H1 (cell line): ENCODE results near the gene ATPAF1. TPM values are rescaled to one million over a fixed set of nuclear protein-coding genes. Genes with fewer than 3 reads are reported as not detected.

Experiments
- CTCF ChIA-PET: fragments of 300-600 bp; sonication (Branson Sonifier 250); formaldehyde crosslinking; loops from one replicate; lab custom pipeline; 2021; ENCODE audit not compliant: partially characterized antibody; lab: Charles Lee
- POLR2A ChIA-PET: fragments of 300-600 bp; sonication (Branson Sonifier 250); formaldehyde crosslinking; loops from one replicate; lab custom pipeline; 2021; ENCODE audit warnings: inconsistent platforms; ENCODE audit not compliant: partially characterized antibody; lab: Charles Lee
- DNase-seq, 2 experiments: peaks; one replicate each; pipeline versions ENCODE4 v3.0.0 to v3.0.0-alpha.2; 2010 to 2022; ENCODE audit warnings: low spot score in 2 of 2, low read depth in 1 of 2, mixed read lengths in 1 of 2
- FAIRE-seq: peaks from 2 replicates; lab custom pipeline; 2011; peaks lifted over from hg19 to GRCh38; lab: Jason Lieb, UNC
- H2AFZ ChIP-seq: 2 replicates; pipeline ENCODE4 v1.8.1; 2012; ENCODE audit warnings: low read length, inconsistent platforms
- H2AK5ac ChIP-seq: 2 replicates; pipeline ENCODE4 v1.6.1; 2013; ENCODE audit warnings: low read depth, low read length
- H2BK120ac ChIP-seq: replicated peaks from 2 replicates; pipeline ENCODE3; 2013; ENCODE audit warnings: low read depth, low read length, inconsistent platforms
- H2BK12ac ChIP-seq: 2 replicates; pipeline ENCODE4 v1.6.1; 2013; ENCODE audit warnings: low read depth, low read length
- H2BK15ac ChIP-seq: 2 replicates; pipeline ENCODE4 v1.6.1; 2013; ENCODE audit warnings: low read length
- H2BK20ac ChIP-seq: 2 replicates; pipeline ENCODE4 v1.6.1; 2013; ENCODE audit warnings: low read length
- H2BK5ac ChIP-seq: 2 replicates; pipeline ENCODE4 v1.6.1; 2013; ENCODE audit warnings: low read depth, low read length
- H3K14ac ChIP-seq: 2 replicates; pipeline ENCODE4 v1.6.1; 2013; ENCODE audit warnings: inconsistent platforms; ENCODE audit not compliant: insufficient read length
- H3K18ac ChIP-seq: 2 replicates; pipeline ENCODE4 v1.6.1; 2013; ENCODE audit warnings: low read length; ENCODE audit errors: extremely low read depth
- H3K23ac ChIP-seq: 2 replicates; pipeline ENCODE4 v1.6.1; 2013; ENCODE audit warnings: inconsistent platforms; ENCODE audit not compliant: insufficient read length
- H3K23me2 ChIP-seq: 2 replicates; pipeline ENCODE4 v1.6.1; 2013; ENCODE audit warnings: low read depth, low read length
- H3K27ac ChIP-seq: 2 replicates; pipeline ENCODE4 v1.6.1; 2011; ENCODE audit warnings: low read depth, low read length, inconsistent platforms
- H3K27me3 ChIP-seq, 4 experiments: replicated peaks in 1 of 4; 1 replicate in 1 of 4; 2 replicates in 3 of 4; pipeline versions ENCODE4 v1.6.1 to v1.8.1; 2011 to 2013; ENCODE audit warnings: low read length in 3 of 4, mild to moderate bottlenecking in 3 of 4, inconsistent platforms in 2 of 4, mixed read lengths in 2 of 4, moderate library complexity in 1 of 4; ENCODE audit not compliant: control insufficient read depth in 3 of 4, insufficient read depth in 3 of 4; ENCODE audit errors: extremely low read depth in 1 of 4
- H3K36me3 ChIP-seq, 4 experiments: 2 replicates each; pipeline versions ENCODE4 v1.6.1 to v1.8.1; 2011 to 2013; ENCODE audit warnings: mild to moderate bottlenecking in 4 of 4, low read length in 3 of 4, moderate library complexity in 2 of 4, control low read depth in 1 of 4, inconsistent platforms in 1 of 4; ENCODE audit not compliant: insufficient read depth in 4 of 4, control insufficient read depth in 2 of 4
- H3K4ac ChIP-seq: replicated peaks from 2 replicates; pipeline ENCODE3; 2013; ENCODE audit warnings: low read length, low read depth, mixed read lengths, inconsistent platforms; ENCODE audit not compliant: insufficient read length
- H3K4me1 ChIP-seq, 4 experiments: replicated peaks in 1 of 4; 1 replicate in 1 of 4; 2 replicates in 3 of 4; pipeline versions ENCODE4 v1.6.1 to v1.8.1; 2011 to 2013; ENCODE audit warnings: low read length in 3 of 4, inconsistent platforms in 2 of 4, mixed read lengths in 1 of 4; ENCODE audit not compliant: insufficient read depth in 4 of 4, control insufficient read depth in 3 of 4
- H3K4me2 ChIP-seq, 2 experiments: 2 replicates each; pipeline versions ENCODE4 v1.6.1 to v1.8.1; 2011 to 2013; ENCODE audit warnings: low read depth in 2 of 2, low read length in 2 of 2, control low read depth in 1 of 2, inconsistent platforms in 1 of 2, mild to moderate bottlenecking in 1 of 2; ENCODE audit not compliant: insufficient read depth in 1 of 2
- H3K4me3 ChIP-seq, 4 experiments: fragments of 200-600, 300-600 bp in 1 of 4; sonication (generic), shearing (Covaris generic), sonication (Bioruptor Twin) in 1 of 4; 2 replicates each; pipeline versions ENCODE4 v1.5.1 to v1.8.1; 2011 to 2016; ENCODE audit warnings: low read length in 4 of 4, low read depth in 3 of 4, control low read depth in 2 of 4, inconsistent platforms in 2 of 4, mild to moderate bottlenecking in 2 of 4, mixed read lengths in 1 of 4, moderate library complexity in 1 of 4; ENCODE audit not compliant: insufficient read depth in 2 of 4; ENCODE audit errors: extremely low read depth in 1 of 4
- H3K56ac ChIP-seq: replicated peaks from 2 replicates; pipeline ENCODE3; 2013; ENCODE audit warnings: low read depth, mild to moderate bottlenecking, mixed read lengths, low read length, inconsistent platforms; ENCODE audit not compliant: insufficient read length
- H3K79me1 ChIP-seq: 2 replicates; pipeline ENCODE4 v1.6.1; 2013; ENCODE audit warnings: low read depth, low read length, control low read depth
- H3K79me2 ChIP-seq, 2 experiments: 2 replicates each; pipeline versions ENCODE4 v1.6.1 to v1.8.1; 2012 to 2013; ENCODE audit warnings: low read length in 2 of 2, mild to moderate bottlenecking in 2 of 2, inconsistent platforms in 1 of 2; ENCODE audit not compliant: insufficient read depth in 2 of 2, control insufficient read depth in 1 of 2
- H3K9ac ChIP-seq, 4 experiments: replicated peaks in 1 of 4; 1 replicate in 1 of 4; 2 replicates in 3 of 4; pipeline versions ENCODE4 v1.6.1 to v1.8.1; 2011 to 2013; ENCODE audit warnings: low read depth in 3 of 4, low read length in 3 of 4, control low read depth in 2 of 4, mild to moderate bottlenecking in 2 of 4, moderate library complexity in 2 of 4, inconsistent platforms in 1 of 4; ENCODE audit errors: extremely low read depth in 1 of 4
- H3K9me3 ChIP-seq, 2 experiments: 2 replicates each; pipeline versions ENCODE4 v1.6.1 to v1.8.1; 2012 to 2013; ENCODE audit warnings: mild to moderate bottlenecking in 2 of 2, moderate library complexity in 2 of 2, control low read depth in 1 of 2, inconsistent platforms in 1 of 2, low read depth in 1 of 2, low read length in 1 of 2, mixed read lengths in 1 of 2; ENCODE audit not compliant: insufficient read depth in 2 of 2
- H4K20me1 ChIP-seq, 2 experiments: replicated peaks in 1 of 2; 2 replicates each; pipeline versions ENCODE3 to v1.8.1; 2011 to 2013; ENCODE audit warnings: inconsistent platforms in 2 of 2, low read length in 2 of 2, mild to moderate bottlenecking in 1 of 2; ENCODE audit not compliant: insufficient read depth in 2 of 2, control insufficient read depth in 1 of 2
- H4K5ac ChIP-seq: 2 replicates; pipeline ENCODE4 v1.6.1; 2013; ENCODE audit warnings: low read length, low read depth, mixed read lengths, inconsistent platforms; ENCODE audit not compliant: insufficient read length
- H4K8ac ChIP-seq: 2 replicates; pipeline ENCODE4 v1.8.0; 2013; ENCODE audit warnings: mild to moderate bottlenecking, moderate library complexity, low read length, inconsistent platforms; ENCODE audit not compliant: insufficient read depth; ENCODE audit errors: extremely low read depth
- H4K91ac ChIP-seq: replicated peaks from 2 replicates; pipeline ENCODE3; 2013; ENCODE audit warnings: low read length, mixed read lengths, inconsistent platforms; ENCODE audit not compliant: insufficient read length
- BCL11A ChIP-seq, 2 experiments: IDR thresholded peaks; one replicate each; pipeline ENCODE4 v1.6.1; 2011; ENCODE audit warnings: low read depth in 2 of 2, low read length in 2 of 2, mild to moderate bottlenecking in 2 of 2
- GTF2F1 ChIP-seq: IDR thresholded peaks from 2 replicates; pipeline ENCODE4 v1.6.1; 2012; ENCODE audit warnings: low read depth, low read length, improper control_type of control experiment, borderline replicate concordance
- JUND ChIP-seq: IDR thresholded peaks from 2 replicates; pipeline ENCODE4 v1.6.1; 2011; ENCODE audit warnings: mild to moderate bottlenecking, improper control_type of control experiment, low read length
- KDM1A ChIP-seq: fragments of 200-600, 300-600 bp; sonication (generic); IDR thresholded peaks from 2 replicates; pipeline ENCODE4 v1.7.1; 2016; ENCODE audit warnings: mild to moderate bottlenecking, low read length, borderline replicate concordance
- WGBS, 2 experiments: shearing (Covaris generic) in 1 of 2; methylation state at CpG; one replicate each; pipeline versions ENCODE4 v1.1.6 to v1.1.7; 2013 to 2015; ENCODE audit warnings: low lambda C conversion rate in 2 of 2, mixed read lengths in 2 of 2, inconsistent platforms in 1 of 2, low coverage in 1 of 2, missing lambda C conversion rate in 1 of 2; ENCODE audit not compliant: insufficient replicate concordance in 2 of 2, insufficient coverage in 1 of 2, insufficient read length in 1 of 2; ENCODE audit errors: extremely low coverage in 1 of 2, missing lambda C conversion rate in 1 of 2; 5-methylcytosine and 5-hydroxymethylcytosine counted together
- long read RNA-seq, 2 experiments: library from RNA in 1 of 2; library from capped mRNA in 1 of 2; stranded (forward); transcript quantifications; one replicate each; pipeline ENCODE4 v2.0.0, GENCODE V29; 2021; ENCODE audit warnings: inconsistent platforms in 1 of 2
- polyA minus RNA-seq, 3 experiments: library from RNA; depleted of rRNA, polyadenylated mRNA; stranded (reverse); fragments of >200 nt; gene quantifications; 1 replicate in 2 of 3; 2 replicates in 1 of 3; pipeline ENCODE4 v1.2.3, GENCODE V29; 2011
- polyA plus RNA-seq, 7 experiments: library from polyadenylated mRNA; depleted of rRNA in 3 of 7; stranded (reverse) in 5 of 7; unstranded in 2 of 7; fragments of >200 nt in 5 of 7; fragments of 200-250 nt in 2 of 7; gene quantifications; 1 replicate in 5 of 7; 2 replicates in 1 of 7; 4 replicates in 1 of 7; pipeline versions ENCODE4 v1.2.1 to v1.2.3, GENCODE V29; 2011 to 2013; ENCODE audit warnings: missing spikeins in 2 of 7, mixed read lengths in 2 of 7
- total RNA-seq: library from RNA; stranded (reverse); fragmentation: NEBNext Ultra II Directional; extraction: Animal tissue kit (Norgen Biotek cat#: 25700); gene quantifications from 2 replicates; pipeline ENCODE4 v1.2.1, GENCODE V29; 2021

Gene ATPAF1, protein sequence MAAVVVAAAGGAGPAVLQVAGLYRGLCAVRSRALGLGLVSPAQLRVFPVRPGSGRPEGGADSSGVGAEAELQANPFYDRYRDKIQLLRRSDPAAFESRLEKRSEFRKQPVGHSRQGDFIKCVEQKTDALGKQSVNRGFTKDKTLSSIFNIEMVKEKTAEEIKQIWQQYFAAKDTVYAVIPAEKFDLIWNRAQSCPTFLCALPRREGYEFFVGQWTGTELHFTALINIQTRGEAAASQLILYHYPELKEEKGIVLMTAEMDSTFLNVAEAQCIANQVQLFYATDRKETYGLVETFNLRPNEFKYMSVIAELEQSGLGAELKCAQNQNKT
- 44.6 and 46.7 TPM in 2 replicates for total RNA-seq
- polyA plus RNA-seq (2011; rRNA removed), result 41.4 and 55.9 TPM in 2 replicates
- 63.8 TPM for polyA plus RNA-seq (2011; cell fraction: cytosol; rRNA removed)
- 22.2 TPM for polyA plus RNA-seq (2011; cell fraction: nucleus; rRNA removed)
- polyA plus RNA-seq (2012, experiment 1 of 2), result 43.2 to 52.2 TPM (median 45.1 TPM) in 4 replicates
- 18.8 TPM for polyA plus RNA-seq (2012, experiment 2 of 2)
- 29.8 TPM for polyA plus RNA-seq (2013, experiment 1 of 2)
- polyA plus RNA-seq (2013, experiment 2 of 2), result 33.2 TPM
- polyA minus RNA-seq (2011; rRNA and poly(A)+ RNA removed), result 60.5 and 74.1 TPM in 2 replicates
- 34.8 TPM for polyA minus RNA-seq (2011; cell fraction: cytosol; rRNA and poly(A)+ RNA removed)
- 41.1 TPM for polyA minus RNA-seq (2011; cell fraction: nucleus; rRNA and poly(A)+ RNA removed)
- long read RNA-seq, experiment 1, full-length matches to known transcripts, result 25 of 45 reads
- long read RNA-seq, experiment 1, partial matches to known transcripts, result 7 of 45 reads
- long read RNA-seq, experiment 1, other reads (novel, unspliced or antisense), result 13 of 45 reads
- long read RNA-seq, experiment 2, partial matches to known transcripts, result 0 of 8 reads
- long read RNA-seq, experiment 2, other reads (novel, unspliced or antisense), result 8 of 8 reads

DNA sequence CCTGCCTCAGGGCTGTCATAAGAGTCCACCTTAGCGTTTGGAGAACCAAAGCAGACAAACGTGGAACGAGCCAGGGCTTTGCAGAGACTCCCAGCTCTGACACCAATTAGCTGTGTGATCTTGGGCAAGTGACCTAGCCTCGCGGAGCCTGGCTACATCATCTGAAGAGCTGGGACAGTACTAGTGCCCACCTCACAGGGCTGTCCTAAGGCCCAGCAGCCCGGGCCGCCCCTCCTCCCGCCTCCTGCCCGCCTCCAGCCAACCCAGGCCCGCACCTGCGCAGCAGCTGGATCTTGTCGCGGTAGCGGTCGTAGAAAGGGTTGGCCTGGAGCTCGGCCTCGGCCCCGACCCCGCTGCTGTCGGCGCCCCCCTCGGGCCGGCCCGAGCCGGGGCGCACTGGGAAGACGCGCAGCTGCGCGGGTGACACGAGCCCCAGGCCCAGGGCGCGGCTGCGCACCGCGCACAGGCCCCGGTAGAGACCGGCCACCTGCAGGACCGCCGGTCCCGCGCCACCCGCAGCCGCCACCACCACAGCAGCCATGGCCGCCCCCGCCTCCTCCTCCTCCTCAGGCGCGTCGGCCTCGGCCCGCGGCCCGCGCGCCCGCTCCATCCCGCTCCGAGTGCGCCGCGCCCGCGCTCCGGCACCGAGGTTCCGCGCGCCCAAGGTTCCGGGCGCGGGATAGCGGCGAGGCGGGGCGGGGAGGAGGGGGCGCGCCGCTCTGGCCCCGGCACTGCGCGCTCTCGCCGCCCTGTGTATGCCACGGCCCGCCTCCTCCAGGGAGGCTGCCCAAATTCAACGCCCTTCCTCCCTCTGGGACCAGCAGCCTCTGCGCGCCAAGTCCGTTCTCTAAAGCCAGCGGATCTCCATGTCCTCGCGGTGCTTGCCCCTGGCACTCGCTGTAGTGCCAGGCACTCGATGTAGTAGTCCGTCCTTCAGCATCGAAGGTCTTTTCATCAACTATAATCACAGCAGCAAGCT lies at the start of gene ATPAF1:
Gene ATPAF1, minus strand, starts transcription at position 583 of the 979 bp plus-strand sequence. Its CDS starts 42 bp downstream, at position 541.
- no peaks in the 10 kb centered on the region for H4K20me1 ChIP-seq
- peak within 1 kb of the TSS; percentile 19 for H2BK15ac ChIP-seq
- H3K27me3 ChIP-seq, result no peaks in the 10 kb centered on the region
- H2BK20ac ChIP-seq, result no peak within 1 kb of the TSS
- H3K36me3 ChIP-seq, result peaks cover 0 to 19% (median 2%) of the 10 kb centered on the region in 4 experiments; a peak in 3 of 8 replicates
- peak within 1 kb of the TSS; percentile 58; the same call in 1 of the 2 replicates for H2AK5ac ChIP-seq
- CTCF ChIA-PET, result interaction anchor here (0.8 to 3.3 kb wide), 10 partner anchors 11 to 226 kb away, joined by 3 to 12 read pairs (median 4); no protein-coding TSS in a partner anchor
- H2BK12ac ChIP-seq, result 0 out of 2 replicates have a peak within 1 kb of the TSS, but pooled peaks have one; percentile 64
- no peak within 1 kb of the TSS for H3K14ac ChIP-seq
- H3K4me3 ChIP-seq, result peak within 1 kb of the TSS; percentile 55 to 74 (median 57)
- H4K5ac ChIP-seq, result peak within 1 kb of the TSS; percentile 16
- H3K4me1 ChIP-seq, result peaks cover 5 to 16% (median 7%) of the 10 kb centered on the region in 4 experiments; a peak in 6 of 7 replicates
- H3K4me2 ChIP-seq, result peak within 1 kb of the TSS; percentile 71 to 74
- H3K56ac ChIP-seq, result no peak within 1 kb of the TSS
- peak within 1 kb of the TSS; percentile 92 for H4K8ac ChIP-seq
- H3K4ac ChIP-seq, result no peak within 1 kb of the TSS
- DNase-seq, result peak; percentile 81 to 86
- H3K18ac ChIP-seq, result peak within 1 kb of the TSS; percentile 15; the same call in 1 of the 2 replicates
- no peak for FAIRE-seq
- peaks cover 5% of the 10 kb centered on the region; the same call in 1 of the 2 replicates for H3K79me1 ChIP-seq
- 5% methylated on average over 50 of the region's 96 CpGs; no CpG with 5 or more reads in 1 of the 2 experiments for WGBS, 2 experiments
- H3K27ac ChIP-seq, result peak within 1 kb of the TSS; percentile 81
- no peaks in the 10 kb centered on the region for H3K9me3 ChIP-seq
- peaks cover 0 to 11% of the 10 kb centered on the region in 2 experiments; a peak in 2 of 4 replicates for H3K79me2 ChIP-seq
- peak within 1 kb of the TSS; percentile 9; the same call in 1 of the 2 replicates for H2BK5ac ChIP-seq
- no peak within 1 kb of the TSS for H4K91ac ChIP-seq
- H3K23me2 ChIP-seq, result peaks cover 4% of the 10 kb centered on the region; the same call in 1 of the 2 replicates
- H3K23ac ChIP-seq, result no peak within 1 kb of the TSS
- no peak within 1 kb of the TSS for H2BK120ac ChIP-seq
- peak within 1 kb of the TSS; percentile 65 for H2AFZ ChIP-seq
- POLR2A ChIA-PET, result interaction anchor here (0.8 to 2.8 kb wide), 15 partner anchors 10 to 68 kb away, joined by 3 to 30 read pairs (median 4); partner anchors contain the start of genes MKNK1 and MOB3C
- H3K9ac ChIP-seq, result peak within 1 kb of the TSS; percentile 77 to 83 (median 81)
- TF ChIP-seq JUND (no peak), BCL11A (IDR thresholded peaks at IDR 0.05; ENCODE audit: low read depth in 2 of 2, low read length in 2 of 2) (no peak), KDM1A (no peak), GTF2F1 (no peak)
